Measurements from ENCODE around the gene ARHGAP32.

Gene ARHGAP32

DNA sequence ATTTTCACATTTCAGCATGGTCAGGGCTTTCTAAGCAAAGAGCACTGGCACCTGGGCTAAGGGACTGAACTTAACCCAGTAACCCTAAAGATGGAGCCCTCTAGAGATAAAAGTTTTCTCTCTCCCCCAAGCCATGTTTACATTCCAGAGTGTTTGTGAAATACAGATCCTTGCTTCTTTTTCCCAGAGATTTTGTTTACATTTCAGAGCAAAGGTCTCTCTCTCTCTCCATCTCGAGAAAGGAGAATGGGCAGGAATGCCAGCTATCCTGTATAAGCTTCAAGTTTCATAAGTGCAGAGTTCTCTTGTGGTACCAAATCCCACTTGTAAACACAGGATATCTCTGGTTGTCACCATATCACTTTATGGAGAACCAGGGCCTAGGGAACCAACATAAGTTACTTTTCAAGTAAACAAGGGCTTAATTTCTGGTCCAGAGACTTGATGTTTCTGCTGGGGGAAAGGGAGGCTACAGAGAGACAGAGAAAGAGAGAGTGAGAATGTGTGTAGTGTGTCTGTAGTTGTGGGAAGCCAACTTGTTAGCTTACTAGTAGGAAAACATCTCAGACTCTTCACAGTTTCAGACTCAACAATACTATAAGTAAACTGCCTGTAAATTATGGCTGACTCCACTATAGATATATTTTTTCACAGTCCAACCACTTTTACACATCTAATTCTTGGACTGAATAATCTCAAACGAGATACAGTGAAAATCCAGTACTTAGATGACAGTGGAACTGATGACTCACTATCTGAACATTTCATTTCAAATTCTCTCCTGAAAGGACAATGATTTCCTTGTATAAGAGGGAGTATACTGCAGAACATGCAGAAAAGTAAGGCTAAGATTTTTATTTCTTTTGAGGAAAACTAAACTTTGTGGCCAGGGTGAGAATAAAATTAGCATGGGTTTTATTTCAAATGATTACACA is 76.2 kb downstream of the ARHGAP32 start:
- DNase-seq (ENCODE audit: low read depth in 3 of 3): no peak

DNA sequence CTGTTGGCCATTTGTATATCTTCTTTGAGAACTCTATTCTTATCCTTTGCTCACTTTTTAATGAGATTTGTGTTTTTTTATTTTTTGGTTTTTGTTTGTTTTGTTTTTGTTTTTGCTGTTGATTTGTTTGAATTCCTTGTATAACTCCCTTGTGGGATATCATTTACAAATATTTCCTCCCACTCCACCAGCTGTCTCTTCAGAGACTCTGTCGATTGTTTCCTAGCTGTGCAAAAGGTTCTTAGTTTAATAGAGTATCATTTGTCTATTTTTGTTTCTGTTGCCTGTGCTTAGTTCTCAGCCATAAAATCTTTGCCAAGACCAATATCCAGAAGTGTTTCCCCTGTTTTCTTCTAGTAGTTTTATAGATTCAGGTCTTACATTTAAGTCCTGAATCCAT is 82.4 kb downstream of the ARHGAP32 start:
- DNase-seq (ENCODE audit: low read depth in 3 of 3): no peak

DNA sequence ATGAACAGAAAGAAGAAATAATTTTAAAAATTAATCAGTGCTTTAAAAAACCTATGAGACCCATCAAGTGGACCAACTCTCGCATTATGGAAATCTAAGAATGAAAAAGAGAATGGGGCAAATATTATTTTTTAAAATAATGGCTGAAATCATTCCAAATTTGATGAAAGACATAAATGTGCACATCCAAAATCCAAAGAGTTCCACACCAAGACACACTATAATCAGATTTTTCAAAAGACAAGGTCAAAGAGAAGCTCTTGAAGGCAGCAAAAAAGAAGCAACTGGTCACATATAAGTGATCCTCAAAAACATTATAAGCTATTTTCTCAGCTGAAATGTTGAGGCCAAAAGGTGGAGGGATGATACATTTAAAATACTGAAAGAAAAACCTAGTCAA is 85.3 kb downstream of the ARHGAP32 start:
- DNase-seq (ENCODE audit: low read depth in 3 of 3): no peak

DNA sequence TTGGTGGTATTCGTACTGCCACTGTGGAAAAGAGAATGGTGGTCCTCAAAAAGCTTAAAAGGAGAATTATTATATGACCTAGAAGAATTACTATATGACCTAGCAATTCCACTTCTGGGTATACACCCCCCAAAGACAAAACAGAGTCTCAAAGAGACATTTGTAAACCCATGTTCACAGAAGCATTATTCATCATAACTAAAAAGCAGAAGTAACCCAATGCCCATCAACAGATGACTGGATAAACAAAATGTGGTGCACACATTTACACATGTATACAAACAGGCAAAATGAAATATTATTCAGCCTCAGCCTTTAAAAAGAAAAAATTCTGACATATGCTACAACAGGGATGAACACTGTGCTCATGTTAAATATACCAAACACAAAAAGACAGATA is 89.4 kb downstream of the ARHGAP32 start:
- no peak for DNase-seq (ENCODE audit: low read depth in 3 of 3)

DNA sequence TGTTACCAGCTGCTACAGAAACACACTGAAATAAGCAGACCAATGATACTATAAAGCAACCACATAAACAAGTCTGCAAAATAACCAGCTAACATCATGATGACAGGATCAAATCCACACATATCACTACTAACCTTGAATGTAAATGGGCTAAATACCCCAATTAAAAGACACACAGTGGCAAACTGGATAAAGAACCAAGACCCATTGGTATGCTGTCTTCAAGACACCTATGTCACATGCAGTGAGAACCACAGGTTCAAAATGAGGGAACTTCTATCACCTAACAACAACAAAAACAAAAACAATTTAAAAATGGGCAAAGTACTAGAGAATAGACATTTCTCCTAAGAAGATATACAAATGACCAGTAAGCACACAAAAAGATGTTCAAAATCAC is 89.9 kb downstream of the ARHGAP32 start:
- DNase-seq (ENCODE audit: low read depth in 3 of 3): no peak

DNA sequence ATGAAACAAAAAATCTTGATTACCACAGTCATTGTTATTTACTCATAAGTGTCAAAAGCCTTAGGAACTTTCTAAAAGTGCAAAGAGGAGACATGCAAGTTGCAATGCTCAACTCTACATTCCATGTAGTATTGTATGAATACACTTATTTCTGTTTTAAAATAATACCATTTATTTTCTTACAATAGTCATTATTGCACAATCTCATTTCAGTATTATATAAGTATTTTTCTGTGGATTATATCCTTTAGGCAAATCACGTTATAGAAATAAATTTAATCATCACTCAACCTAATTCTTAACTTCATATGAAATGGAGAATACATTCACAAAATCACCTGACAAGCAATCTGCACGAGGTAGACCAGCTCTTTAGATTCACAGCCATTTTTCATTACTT is 98.8 kb downstream of the ARHGAP32 start:
- no peak for DNase-seq (ENCODE audit: low read depth in 3 of 3)

DNA sequence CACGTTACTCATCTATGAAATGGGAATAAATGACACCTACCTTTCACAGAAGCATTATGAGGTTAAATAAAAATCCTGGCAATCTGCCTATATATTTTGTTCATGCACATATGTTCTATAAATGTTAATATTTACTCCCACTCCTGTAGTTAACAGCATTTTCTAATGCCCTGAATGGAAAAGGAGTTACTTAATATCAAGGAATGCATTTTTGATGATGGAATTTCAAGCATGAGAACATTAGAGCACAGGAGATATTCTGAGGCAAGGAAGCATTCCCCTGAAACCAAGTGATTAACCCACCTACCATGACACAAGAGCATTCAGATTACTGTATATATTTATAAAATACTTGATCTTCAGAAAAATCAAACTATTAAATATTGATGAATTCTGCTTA is 102.1 kb downstream of the ARHGAP32 start:
- no peak for DNase-seq (ENCODE audit: low read depth in 3 of 3)

DNA sequence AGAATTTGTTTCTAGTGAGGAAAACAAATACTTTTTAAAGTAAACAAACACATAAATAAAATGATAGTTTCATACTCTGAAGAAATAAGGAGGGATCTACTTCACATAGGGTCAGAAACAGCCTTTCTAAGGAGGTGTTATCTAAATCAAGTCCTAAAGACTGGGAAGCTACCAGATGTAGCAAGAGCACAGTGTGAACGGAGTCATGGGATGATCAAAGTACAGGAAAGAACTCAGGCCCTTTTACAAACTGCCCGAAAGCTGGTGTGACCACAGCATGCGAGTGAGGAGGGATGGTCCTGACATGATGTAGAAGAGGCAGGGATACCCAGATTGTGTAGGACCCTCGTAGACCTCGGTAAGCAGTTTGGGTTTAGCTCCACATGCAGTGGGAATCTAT is 102.8 kb downstream of the ARHGAP32 start:
- DNase-seq (ENCODE audit: low read depth in 3 of 3): no peak

DNA sequence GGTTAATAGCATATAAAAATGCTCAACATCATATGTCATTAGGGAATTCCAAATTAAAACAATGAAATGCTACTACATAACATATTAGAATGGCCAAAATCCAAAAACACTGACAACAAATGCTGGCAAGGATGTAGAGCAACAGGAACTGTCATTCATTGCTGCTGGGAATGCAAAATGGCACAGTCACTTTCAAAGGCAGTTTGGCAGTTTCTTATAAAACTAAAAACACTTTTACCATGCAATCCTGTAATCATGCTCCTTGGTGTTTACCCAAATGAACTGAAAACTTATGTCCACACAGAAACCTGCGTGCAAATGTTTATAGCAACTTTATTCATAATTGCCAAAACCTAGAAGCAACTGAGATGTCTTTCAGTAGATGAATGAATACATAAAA is 105.1 kb downstream of the ARHGAP32 start:
- no peak for DNase-seq (ENCODE audit: low read depth in 3 of 3)

DNA sequence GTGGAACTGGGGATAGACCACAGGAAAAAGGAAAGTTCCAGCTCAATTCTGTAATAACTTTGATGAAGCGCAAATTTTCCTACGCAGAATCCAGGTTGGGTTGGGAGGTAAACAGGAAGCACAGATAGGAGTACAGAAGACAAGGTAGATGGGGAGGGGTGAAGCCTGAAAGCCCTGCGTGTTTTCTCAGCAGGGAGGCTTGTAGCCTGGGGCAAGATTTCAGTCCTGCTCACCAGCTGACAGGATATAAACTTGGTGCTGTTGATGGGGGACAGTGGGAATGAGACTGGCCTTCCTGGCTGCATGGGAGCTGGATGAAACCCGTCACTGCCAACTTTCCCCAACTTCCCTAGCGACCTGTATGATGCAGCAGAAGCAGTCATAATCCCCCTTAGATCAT is 114.9 kb downstream of the ARHGAP32 start:
- no peak for DNase-seq (ENCODE audit: low read depth in 3 of 3)

DNA sequence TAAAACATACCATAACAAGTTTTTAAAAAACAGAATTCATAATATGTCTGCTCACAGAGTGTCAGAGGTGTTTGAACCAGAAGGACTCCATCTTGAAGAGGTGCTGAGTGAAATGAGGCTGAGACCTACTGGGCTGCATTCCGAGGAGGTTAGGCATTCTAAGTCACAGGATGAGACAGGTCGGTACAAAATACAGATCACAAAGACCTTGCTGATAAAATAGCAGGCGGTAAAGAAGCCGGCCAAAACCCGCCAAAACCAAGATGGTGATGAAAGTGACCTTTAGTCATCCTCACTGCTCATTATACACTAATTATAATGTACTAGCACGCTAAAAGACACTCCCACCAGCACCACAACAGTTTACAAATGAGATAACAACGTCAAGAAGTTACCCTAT is 116.4 kb downstream of the ARHGAP32 start:
- no peak for DNase-seq (ENCODE audit: low read depth in 3 of 3)

DNA sequence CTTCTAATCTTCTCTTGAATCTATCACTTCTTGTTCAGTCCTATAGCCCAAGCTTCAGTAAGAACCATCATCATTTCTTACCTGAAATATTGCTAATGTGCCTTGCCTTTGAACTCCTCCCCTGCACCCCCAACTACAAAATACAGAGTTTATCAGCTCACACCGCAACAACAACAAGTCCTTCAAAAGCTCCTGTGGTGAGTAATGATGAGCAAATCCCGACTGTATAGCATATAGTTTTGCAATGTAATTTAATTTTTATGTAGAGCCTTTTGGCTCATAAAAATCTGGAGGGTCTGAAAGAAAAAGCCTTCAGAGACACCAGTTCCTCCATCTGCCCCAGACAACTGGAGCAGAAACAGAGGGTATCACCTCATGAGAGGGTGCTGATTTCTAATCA is 124.7 kb downstream of the ARHGAP32 start:
- no peak for DNase-seq (ENCODE audit: low read depth in 3 of 3)

DNA sequence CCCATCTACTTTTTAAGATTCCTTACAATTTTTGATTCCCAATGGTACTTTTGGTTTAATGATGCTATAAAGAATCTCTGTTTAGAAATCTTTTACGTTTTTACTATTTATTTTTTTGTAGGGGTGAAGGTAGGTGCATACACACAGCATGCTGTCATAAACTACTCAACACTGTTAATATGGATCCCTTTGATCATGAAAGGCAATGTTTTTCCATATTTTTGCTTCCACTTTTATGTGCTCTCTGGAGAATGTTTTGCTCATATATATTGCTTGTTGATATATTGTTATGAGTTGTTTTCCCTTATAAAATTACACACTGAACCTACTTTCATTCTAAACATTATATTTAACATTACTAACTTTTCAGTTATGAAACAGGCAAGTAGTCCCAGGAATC is 125.9 kb downstream of the ARHGAP32 start:
- no peak for DNase-seq (ENCODE audit: low read depth in 3 of 3)

DNA sequence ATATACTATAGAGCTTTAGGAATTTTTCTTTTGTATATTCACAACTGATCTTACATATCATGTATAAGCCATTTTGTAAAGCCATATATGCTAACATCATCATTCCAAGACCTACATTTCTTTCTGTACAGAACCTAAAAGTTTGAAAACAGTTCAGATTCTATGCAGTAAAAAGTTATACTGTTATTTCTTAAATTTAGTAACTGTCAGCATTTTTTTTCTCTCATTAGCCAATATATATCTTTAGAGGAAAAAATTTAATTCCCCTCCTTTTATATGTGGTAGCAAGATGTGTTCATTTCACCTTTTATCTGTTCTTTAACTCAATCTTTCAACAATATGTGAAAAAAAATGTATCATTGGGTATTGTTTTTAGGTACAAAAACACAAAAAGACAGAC is 129.0 kb downstream of the ARHGAP32 start:
- DNase-seq (ENCODE audit: low read depth in 3 of 3): no peak

DNA sequence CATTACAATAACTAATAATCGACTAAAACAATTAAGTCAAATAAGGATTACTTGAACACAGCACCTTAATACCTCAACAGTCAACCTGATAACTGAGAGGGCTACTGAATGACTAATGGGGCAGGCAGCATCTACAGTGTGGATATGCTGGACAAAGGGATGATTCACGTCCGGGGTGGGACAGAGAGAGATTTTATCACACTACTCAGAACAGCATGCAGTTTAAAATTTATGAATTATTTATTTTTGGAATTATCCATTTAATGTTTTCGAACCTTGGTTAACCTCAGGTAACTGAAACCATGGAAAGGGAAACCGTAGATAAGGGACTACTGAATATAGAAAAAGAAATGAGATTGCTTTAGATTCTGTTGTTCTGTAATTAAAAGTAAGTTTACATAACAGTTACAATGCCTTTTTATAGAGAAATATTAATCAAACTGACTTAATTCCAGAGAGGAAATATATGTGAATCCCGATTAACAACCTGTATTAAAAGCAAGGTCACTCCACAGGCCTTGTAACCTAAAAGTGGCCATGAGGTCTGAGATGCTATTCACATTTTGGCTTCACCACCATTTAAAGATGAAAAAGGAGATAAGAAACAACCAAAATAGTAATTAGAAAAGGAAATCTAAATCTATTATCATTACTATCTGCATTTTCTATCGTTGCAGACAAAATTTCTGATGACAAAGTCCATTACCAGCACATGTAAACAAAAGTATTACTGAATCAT is 130.5 kb downstream of the ARHGAP32 start:
- no peak for DNase-seq (ENCODE audit: low read depth in 3 of 3)

DNA sequence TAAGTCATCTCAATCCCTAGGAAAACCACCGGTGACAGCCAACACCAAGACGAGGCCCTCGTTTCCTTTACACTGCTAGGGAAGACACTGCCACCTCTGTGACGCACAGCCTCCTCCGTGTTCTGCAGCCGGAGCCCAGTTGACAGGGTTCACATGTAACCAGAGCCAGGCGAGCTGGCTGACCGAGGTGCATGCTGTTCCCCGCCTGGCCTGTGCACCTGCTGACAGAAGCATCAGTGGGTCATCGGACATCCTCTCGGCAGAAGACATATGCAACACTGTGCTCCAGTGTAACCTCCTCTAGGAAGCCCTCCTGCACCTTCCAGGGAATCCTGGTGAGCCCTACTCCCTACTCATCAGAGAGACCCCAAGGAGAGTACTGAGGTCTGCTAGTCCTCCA is 135.2 kb downstream of the ARHGAP32 start:
- DNase-seq (ENCODE audit: low read depth in 3 of 3): no peak

DNA sequence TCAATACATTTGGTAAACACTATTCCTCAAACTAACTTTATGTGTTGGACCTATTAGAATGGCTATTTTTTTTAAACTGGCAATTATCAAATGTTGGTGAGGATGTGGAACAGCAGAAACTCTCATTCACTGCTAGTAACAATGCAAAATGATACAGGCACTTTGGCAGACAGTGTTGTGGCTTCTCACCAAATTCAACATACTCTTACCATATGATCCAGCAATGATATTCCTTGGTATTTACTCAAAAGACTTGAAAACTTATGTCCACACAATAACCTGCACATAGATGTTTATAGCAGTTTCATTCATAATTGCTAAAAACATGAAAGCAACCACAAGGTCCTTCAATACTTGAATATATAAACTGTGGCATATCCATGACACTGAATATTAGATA is 136.9 kb downstream of the ARHGAP32 start:
- no peak for DNase-seq (ENCODE audit: low read depth in 3 of 3)

DNA sequence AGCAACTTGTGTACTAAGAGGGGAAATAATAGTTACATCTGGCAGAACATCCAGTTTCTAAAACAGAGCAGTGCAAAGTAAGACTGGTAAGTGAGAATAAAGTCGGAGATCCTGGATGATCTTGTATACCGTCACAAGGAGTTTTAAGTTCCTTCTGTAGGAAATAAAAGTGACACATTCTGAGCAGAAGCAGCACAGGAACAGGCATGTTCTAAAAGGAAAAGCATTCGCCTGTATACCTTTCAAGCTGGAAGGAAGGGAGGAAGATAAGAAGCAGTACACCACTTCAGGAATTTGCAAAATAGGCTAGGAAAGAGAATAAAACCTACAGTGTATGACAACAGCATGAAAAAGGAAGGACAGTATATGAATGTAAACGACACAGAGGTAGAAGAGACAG is 143.2 kb downstream of the ARHGAP32 start:
- DNase-seq (ENCODE audit: low read depth in 3 of 3): no peak

DNA sequence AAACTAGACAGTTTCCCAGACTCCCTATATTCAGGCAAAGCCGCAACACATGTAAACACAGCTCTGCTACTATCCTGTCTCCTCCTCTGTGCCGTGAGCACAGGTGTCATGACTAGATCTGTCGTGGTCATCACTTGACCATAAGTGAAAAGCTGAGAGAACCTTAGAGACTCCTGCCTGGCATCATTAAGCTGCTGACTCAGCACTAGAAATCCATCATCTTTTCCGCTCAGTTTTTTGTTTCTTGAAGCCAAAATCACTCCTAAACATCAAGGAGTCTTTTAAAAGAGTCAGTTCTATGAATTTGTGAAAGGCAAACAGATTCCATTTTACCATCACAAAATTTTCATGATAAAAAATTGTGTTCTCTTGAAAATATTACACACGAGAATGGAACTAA is 147.0 kb downstream of the ARHGAP32 start:
- DNase-seq (ENCODE audit: low read depth in 3 of 3): no peak

DNA sequence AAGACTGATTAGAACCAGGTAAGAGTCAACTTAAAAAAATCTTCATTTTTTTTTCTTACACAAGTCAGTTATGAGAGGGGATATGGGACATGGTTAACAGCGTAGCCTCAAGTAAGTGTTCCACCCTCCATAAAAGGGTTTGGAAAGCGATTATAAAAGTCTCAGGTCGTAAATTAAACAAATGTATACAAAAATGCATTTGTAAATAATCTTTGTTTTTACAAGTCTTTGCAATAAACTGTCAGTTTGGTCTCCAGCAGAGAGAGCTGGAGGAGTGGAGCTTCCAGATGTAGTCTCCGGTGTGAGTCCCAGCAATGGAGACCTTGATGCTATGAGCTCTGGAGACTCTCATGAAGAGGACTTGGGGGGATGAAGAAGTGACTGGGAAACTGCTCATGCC is 149.6 kb downstream of the ARHGAP32 start:
- no peak for DNase-seq (ENCODE audit: low read depth in 3 of 3)

DNA sequence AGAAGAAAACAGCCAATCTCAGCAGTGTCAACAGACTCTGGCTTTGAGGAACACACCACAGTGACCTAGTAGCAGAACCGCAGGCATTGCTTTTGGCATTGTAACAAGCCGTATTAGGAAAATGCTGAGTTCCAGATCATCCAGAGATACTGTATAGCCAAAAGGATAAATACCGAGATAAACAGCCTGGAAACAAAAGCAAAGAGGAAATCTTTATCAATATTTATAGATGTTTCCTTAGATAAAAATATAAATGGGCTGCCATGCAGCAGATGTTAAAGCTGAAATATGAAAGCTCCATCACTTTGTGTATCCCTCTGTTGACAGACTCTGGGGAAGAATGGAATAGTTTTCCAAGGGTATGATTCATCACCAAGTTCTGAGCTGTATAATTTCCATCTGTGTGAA is 150.5 kb downstream of the ARHGAP32 start:
- no peak for DNase-seq (ENCODE audit: low read depth in 3 of 3)

DNA sequence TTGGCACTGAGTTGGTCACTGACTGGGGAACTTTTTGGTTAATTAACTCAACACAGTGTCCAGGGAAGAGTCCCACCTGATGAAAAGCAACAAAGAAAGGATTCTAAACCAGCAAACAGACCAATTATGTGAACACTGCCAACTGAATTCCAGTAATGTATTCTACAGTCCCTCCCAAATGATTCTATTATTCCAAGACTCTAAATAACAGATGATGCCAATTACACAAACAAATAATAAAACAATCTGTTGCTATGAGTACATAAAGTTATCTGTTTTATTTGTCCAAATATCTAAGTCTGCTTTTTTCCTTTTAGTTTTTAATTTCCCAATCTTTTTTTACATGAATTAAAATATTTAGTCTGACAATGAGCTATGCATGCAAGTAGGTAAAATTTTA is 151.2 kb downstream of the ARHGAP32 start:
- DNase-seq (ENCODE audit: low read depth in 3 of 3): no peak

DNA sequence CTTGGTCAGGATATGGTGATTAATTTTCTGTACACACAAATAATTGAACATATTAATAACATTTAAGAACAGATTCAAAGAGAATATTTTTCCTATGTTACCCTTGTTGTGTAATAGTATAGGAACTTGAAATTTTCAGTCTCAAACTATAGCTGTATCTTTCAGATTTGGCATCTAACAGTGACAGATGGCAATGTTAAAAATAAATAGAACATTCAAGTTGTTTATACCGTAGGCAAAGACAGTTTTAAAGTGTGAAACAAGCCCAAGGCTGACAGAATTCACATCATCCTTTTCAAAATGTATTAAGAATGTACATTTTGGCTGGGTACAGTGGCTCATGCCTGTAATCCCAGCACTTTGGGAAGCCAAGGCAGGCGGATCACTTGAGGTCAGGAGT is 156.9 kb downstream of the ARHGAP32 start:
- no peak for DNase-seq (ENCODE audit: low read depth in 3 of 3)
